Measurements from ENCODE around the gene USP5. TPM values are rescaled to one million over a fixed set of nuclear protein-coding genes. Genes with fewer than 3 reads are reported as not detected.
"Not testable (repeated sequence)": the region's sequence is repeated elsewhere in the genome, so short reads cannot be mapped to it uniquely, and the experiment has no call there.

Gene USP5
- polyA plus RNA-seq, 3 donors = 55.0 to 70.2 (median 58.4) TPM

DNA sequence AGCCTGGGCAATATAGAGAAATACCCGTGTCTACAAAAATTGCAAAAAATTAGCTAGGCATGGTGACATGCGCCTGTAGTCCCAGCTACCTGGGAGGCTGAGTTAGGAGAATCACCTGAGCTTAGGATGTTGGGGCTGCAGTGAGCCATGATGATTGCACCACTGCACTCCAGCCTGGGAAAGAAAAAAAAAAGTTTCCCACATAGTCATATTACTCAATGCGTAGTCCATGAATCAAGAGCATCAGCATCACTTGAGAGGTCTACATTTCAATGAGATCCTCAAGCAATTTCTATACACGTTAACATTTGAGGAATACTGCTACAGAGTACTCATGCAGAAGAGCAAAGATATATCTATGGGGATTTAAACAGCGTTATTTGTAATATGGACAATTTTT lies 47.5 kb downstream of the USP5 start:
- DNase-seq (ENCODE audit: extremely low read depth in 1 of 11, low read depth in 9 of 11, low spot score in 4 of 11) = no peak

DNA sequence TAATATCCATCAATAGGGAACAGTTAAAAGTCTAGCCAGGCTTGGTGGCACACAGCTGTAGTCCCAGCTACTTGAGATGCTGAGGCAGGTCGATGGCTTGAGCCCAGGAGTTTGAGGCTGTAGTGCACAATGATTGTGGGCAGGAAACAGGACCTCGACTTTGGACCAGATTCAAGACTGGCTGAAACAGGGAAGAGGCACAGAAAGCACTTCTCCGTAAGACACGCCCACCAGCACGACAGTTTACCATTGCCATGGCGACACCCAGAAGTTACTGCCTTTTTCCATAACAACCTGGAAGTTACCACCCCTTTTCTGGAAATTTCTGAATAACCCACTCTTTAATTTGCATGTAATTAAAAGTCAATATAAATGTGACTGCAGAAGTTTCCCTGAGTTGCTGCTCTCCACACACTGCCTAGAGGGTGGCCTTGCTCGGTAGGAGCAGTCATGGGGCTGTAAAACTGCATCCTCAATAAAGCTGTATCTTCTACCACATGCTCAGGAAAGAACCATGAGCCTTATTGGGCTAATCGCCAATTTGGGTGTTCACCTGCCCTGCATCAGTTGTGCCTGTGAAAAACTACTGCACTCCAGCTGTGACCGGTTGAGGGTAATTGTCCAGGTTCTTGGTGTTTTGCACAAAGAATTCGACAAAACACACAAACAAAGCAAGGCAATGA lies 48.0 kb downstream of the USP5 start:
- peak in 1 of 11 donors; percentile 11 for DNase-seq (ENCODE audit: extremely low read depth in 1 of 11, low read depth in 9 of 11, low spot score in 4 of 11)

DNA sequence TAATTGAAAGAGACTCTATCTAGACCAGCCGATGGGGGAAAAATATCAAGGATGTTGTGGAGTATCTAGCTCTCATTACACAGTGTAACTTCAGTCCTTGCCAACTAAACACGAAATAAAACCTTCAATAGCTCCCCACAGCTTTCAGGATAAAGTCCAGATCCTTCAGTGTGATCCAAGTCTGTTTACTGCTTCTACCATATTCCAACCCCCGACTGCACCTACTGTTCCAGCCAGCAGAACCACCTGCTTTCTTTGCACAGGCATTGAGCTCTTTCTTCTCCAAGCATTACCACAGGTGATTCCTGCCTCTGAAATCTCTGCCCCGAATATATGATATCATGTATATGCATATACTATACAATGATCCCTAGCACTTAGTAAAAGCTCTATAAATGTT lies 50.5 kb downstream of the USP5 start:
- DNase-seq (ENCODE audit: extremely low read depth in 1 of 11, low read depth in 9 of 11, low spot score in 4 of 11) = no peak

DNA sequence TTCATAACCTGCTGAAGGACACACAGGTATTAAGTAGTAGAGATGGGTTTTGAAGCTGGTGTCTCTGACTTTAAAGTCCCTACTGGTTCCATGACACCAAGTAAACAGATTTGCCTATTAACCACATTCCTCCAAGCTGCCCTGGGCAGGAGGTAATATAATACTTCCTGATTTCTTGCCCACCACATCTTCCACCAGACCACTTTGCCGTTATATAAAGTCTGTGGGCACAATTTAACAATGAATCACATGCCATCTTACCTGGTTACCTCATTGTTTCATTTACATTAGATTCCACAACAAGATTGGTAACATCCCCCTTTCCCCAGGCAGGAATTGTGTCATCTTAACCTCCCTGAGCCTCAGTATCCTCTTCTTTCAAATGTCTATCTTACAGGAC lies 51.8 kb downstream of the USP5 start:
- DNase-seq (ENCODE audit: extremely low read depth in 1 of 11, low read depth in 9 of 11, low spot score in 4 of 11) = peak in 1 of 11 donors; percentile 26

GRCh38 chr12:6904280-6905276 lies 52.6 kb downstream of the USP5 start, which contains the start of gene LRRC23:
LRRC23 (plus strand) TSS chr12:6904822; CDS start chr12:6905634, 812 bp downstream.
- DNase-seq (ENCODE audit: extremely low read depth in 1 of 11, low read depth in 9 of 11, low spot score in 4 of 11) = peak in 10 of 11 donors; percentile 93 to 98 (median 96)

DNA sequence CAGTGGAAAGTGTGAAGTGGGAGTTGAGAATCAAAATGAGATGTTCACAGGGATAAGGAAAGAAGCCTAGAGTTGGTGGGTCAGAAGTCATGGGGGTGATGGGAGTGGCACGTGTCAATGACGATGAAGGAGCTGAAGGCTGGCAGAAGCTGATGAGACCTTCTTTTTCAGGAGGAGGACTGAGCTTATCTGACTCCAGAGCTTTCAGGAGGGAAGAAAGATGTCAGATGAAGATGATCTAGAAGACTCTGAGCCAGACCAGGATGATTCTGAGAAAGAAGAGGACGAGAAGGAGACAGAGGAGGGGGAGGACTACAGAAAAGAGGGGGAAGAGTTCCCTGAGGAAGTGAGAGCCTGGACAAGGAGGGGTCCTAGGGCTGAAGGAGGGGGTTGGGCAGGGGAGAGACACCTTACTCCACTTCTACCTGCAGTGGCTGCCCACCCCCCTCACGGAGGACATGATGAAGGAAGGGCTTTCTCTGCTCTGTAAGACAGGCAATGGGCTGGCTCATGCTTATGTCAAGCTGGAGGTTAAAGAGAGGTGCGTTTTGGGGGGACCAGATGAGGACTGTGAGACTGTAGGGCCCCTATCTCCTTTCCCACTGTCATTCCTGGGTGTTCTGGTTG lies 53.6 kb downstream of the USP5 start:
- no peak for DNase-seq (ENCODE audit: extremely low read depth in 1 of 11, low read depth in 9 of 11, low spot score in 4 of 11)

DNA sequence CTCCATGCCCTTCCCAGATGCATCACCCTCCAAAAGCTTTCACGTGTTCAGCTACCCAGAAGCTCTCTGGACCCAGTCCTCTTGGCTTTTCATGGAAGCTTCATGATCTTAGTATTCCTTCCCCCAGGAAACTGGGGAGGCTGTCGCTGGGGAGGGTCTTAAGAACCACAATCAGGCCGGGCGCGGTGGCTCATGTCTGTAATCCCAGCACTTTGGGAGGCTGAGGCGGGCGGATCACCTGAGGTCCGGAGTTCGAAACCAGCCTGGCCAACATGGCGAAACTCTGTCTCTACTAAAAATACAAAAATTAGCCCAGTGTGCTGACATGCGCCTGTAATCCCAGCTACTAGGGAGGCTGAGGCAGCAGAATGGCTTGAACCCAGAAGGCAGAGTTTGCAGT lies 56.2 kb downstream of the USP5 start:
- DNase-seq (ENCODE audit: extremely low read depth in 1 of 11, low read depth in 9 of 11, low spot score in 4 of 11) = not testable (repeated sequence)

DNA sequence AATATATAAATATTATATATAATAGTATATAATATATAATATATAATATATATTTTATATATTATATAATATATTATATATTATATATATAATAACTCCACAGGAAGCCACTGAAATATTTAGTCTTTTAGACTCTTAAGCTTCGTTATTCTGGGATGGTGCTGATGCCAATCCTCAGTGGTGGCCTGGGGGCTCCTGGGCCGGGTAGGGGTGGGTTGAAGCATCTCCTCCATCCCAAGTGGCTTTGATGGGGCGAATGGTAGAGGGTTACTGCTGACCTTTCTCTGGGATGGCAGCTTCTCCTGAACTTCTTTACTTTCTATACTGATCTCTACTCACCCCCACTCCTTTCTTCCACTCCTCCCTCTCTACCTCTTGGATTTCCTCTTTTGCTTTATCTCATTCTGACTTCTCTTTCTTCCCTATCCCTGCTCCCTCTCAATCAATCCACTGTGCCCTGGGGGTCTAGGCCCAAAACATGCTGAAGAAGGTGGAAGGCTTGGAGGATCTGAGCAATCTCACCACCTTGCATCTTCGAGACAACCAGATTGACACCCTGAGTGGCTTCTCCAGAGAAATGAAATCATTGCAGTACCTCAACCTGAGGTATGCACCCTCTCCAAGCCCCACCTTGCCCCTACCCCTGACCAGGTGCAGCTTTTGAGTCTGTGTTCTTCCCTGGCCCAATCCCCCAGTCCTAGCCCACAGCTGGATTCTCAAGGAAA lies 57.6 kb downstream of the USP5 start:
- DNase-seq (ENCODE audit: extremely low read depth in 1 of 11, low read depth in 9 of 11, low spot score in 4 of 11) = no peak

DNA sequence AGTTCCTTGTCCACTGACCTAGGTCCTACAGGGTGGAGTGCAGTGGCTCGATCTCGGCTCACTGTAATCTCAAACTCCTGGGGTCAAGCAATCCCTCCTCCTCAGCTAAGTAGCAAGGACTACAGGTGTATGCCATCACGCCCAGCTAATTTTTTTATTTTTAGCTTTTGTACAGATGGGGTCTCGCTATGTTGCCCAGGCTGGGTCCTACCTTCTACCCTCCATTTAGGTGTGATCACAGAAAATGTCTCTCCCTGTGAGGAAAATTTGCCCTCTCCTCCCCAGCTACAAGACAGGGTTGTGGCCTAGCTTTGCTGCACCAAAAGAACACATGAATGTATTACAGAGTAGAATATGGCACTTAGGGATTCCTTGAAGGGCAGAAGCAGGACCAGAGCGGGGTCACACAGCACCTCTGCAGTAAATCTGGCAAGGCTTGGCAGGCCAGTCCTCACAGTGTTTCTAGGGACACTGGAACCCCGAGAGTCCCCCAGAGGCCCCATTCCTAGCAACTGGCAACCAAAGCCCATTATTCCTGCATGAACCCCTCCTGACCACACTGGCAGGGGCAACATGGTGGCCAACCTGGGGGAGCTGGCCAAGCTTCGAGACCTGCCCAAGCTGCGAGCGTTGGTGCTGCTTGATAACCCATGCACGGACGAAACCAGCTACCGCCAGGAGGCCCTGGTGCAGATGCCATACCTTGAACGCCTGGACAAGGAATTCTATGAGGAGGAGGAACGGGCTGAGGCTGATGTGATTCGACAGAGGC lies 60.4 kb downstream of the USP5 start:
- DNase-seq (ENCODE audit: extremely low read depth in 1 of 11, low read depth in 9 of 11, low spot score in 4 of 11) = peak in 1 of 11 donors; percentile 16

DNA sequence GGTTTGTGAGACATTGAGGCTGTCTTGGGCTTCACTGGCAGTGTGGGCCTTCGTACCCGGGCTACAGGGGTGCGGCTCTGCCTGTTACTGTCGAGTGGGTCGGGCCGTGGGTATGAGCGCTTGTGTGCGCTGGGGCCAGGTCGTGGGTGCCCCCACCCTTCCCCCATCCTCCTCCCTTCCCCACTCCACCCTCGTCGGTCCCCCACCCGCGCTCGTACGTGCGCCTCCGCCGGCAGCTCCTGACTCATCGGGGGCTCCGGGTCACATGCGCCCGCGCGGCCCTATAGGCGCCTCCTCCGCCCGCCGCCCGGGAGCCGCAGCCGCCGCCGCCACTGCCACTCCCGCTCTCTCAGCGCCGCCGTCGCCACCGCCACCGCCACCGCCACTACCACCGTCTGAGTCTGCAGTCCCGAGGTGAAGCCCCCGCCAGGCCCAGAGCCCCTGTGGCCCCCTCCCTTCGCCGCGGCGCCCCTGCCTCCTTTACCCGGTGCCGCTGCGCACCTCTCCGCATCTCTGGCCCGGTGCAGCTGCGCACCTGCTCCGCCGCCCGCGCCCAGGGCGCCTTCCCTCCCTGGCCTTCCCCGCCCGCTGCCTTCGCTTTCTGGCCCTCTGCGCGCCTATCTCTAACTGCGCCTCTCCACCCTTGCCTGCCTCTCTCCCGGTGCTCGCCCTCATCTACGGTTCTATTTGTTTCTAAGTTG lies 62.4 kb downstream of the USP5 start, which contains the start of gene ENO2:
Gene ENO2 (plus strand): TSS at position 335 of the 701 bp plus-strand sequence. CDS start 1,253 bp downstream, outside the sequence.
- no peak for DNase-seq (ENCODE audit: extremely low read depth in 1 of 11, low read depth in 9 of 11, low spot score in 4 of 11)

DNA sequence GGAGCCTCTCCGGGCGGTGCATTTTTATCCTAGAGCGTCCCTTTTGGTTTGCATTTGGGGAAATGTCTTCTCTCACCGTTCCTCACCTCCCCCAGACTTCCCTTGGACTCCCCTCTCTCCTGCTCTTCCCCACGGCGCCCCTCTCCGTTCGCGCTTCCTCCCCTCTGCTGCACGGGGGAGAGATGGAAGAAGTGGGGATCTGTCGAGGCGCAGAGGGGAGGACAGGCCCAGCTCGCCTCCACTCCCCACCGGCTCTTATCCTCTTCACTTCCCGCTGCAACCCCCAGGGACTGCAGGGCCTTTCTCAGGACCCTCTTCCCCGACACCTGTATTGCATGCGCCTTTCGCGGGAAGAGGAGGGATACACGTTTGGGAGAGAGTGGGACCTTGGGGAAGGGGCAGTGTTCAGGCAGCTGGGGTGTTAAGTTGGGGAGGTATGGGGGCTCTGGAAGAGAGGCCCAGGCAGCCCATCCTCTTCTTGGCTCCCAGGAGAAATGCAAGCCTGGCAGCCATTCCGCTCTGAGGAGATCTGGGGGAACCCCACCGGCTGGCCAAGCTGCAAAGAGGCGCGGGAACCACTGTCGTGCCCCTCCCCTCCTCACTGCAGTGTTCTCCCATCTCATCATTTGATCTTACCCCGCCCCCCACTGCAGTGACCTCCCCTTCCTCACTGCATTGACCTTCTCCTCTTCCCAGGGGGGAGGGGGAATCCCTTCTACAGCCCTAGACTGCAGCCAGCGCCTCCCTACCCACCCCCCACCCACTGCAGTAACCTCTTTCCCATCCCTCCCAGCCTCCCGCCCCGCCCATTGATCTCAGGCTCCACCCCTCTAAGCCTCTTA lies 63.2 kb downstream of the USP5 start:
- no peak for DNase-seq (ENCODE audit: extremely low read depth in 1 of 11, low read depth in 9 of 11, low spot score in 4 of 11)

DNA sequence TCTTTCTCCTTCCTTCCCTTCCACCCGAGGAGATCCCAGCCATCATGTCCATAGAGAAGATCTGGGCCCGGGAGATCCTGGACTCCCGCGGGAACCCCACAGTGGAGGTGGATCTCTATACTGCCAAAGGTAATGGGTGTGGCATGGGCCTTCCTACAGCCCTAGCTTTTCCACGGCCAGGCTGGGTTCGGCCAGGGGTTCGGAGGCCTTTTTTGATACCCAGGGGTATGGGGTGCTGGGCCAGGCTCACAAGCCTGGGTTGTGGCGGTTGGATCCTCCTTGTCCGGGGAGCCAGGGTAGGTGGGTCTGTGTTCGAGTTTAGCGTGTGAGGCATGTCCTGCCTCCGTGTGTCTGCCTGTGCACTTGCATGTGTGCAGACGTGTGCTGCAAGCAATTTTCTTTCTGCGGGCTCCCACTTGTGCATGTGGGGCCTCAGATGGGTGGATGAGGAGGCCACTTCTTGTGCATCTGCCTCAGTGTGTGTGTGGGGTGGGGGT lies 63.9 kb downstream of the USP5 start:
- no peak for DNase-seq (ENCODE audit: extremely low read depth in 1 of 11, low read depth in 9 of 11, low spot score in 4 of 11)

Other genes starting within 250 kb of the USP5 start
- 100 to 1,000 TPM; 294 to 313 (median 295) TPM for gene CHD4, start 244.8 kb upstream of the USP5 start, polyA plus RNA-seq (ENCODE audit: insufficient read length in 3 of 3)
- 1 to 10 TPM in 2 of 3 donors, under 1 TPM in 1; 0.96 to 1.5 (median 1.3) TPM for gene LPAR5, start 216.2 kb upstream of the USP5 start, polyA plus RNA-seq (ENCODE audit: insufficient read length in 3 of 3)
- 1 to 10 TPM; 3.1 to 6.8 (median 4.9) TPM for gene ACRBP, start 204.7 kb upstream of the USP5 start, polyA plus RNA-seq (ENCODE audit: insufficient read length in 3 of 3)
- gene ING4, start 189.0 kb upstream of the USP5 start, polyA plus RNA-seq (ENCODE audit: insufficient read length in 3 of 3) = 100 to 1,000 TPM; 111 to 118 (median 112) TPM
- 10 to 100 TPM; 87.2 to 99.6 (median 91.3) TPM for gene ZNF384, start 162.8 kb upstream of the USP5 start, polyA plus RNA-seq (ENCODE audit: insufficient read length in 3 of 3)
- 10 to 100 TPM; 11.7 to 14.0 (median 13.0) TPM for gene PIANP, start 151.3 kb upstream of the USP5 start, polyA plus RNA-seq (ENCODE audit: insufficient read length in 3 of 3)
- 10 to 100 TPM; 61.5 to 70.2 (median 65.1) TPM for gene COPS7A, start 128.1 kb upstream of the USP5 start, polyA plus RNA-seq (ENCODE audit: insufficient read length in 3 of 3)
- gene MLF2, start 99.0 kb upstream of the USP5 start, polyA plus RNA-seq (ENCODE audit: insufficient read length in 3 of 3) = 100 to 1,000 TPM; 194 to 227 (median 210) TPM
- 100 to 1,000 TPM; 513 to 676 (median 531) TPM for gene PTMS, start 85.8 kb upstream of the USP5 start, polyA plus RNA-seq (ENCODE audit: insufficient read length in 3 of 3)
- 1 to 10 TPM; 1.9 to 2.1 (median 2.1) TPM for gene LAG3, start 79.6 kb upstream of the USP5 start, polyA plus RNA-seq (ENCODE audit: insufficient read length in 3 of 3)
- 10 to 100 TPM; 28.0 to 31.1 (median 29.9) TPM for gene CD4, start 62.6 kb upstream of the USP5 start, polyA plus RNA-seq (ENCODE audit: insufficient read length in 3 of 3)
- gene GPR162, start 30.3 kb upstream of the USP5 start, polyA plus RNA-seq (ENCODE audit: insufficient read length in 3 of 3) = 10 to 100 TPM; 25.4 to 37.4 (median 28.2) TPM
- gene P3H3, start 23.7 kb upstream of the USP5 start, polyA plus RNA-seq (ENCODE audit: insufficient read length in 3 of 3) = 10 to 100 TPM; 24.4 to 41.2 (median 35.2) TPM
- gene GNB3, start 11.2 kb upstream of the USP5 start, polyA plus RNA-seq (ENCODE audit: insufficient read length in 3 of 3) = 1 to 10 TPM; 5.9 to 9.2 (median 8.4) TPM
- 10 to 100 TPM; 25.4 to 31.4 (median 28.5) TPM for gene CDCA3, start 864 bp upstream of the USP5 start, polyA plus RNA-seq (ENCODE audit: insufficient read length in 3 of 3)
- 100 to 1,000 TPM; 560 to 645 (median 574) TPM for gene TPI1, start 15.4 kb downstream of the USP5 start, polyA plus RNA-seq (ENCODE audit: insufficient read length in 3 of 3)
- 10 to 100 TPM in 1 of 3 donors, 1 to 10 TPM in 2; 7.5 to 15.1 (median 9.3) TPM for gene SPSB2, start 21.2 kb downstream of the USP5 start, polyA plus RNA-seq (ENCODE audit: insufficient read length in 3 of 3)
- 10 to 100 TPM; 18.4 to 21.8 (median 21.7) TPM for gene LRRC23, start 52.7 kb downstream of the USP5 start, polyA plus RNA-seq (ENCODE audit: insufficient read length in 3 of 3)
- gene ENO2, start 62.4 kb downstream of the USP5 start, polyA plus RNA-seq (ENCODE audit: insufficient read length in 3 of 3) = 10 to 100 TPM; 12.7 to 25.7 (median 13.5) TPM
- gene ATN1, start 75.8 kb downstream of the USP5 start, polyA plus RNA-seq (ENCODE audit: insufficient read length in 3 of 3) = 100 to 1,000 TPM in 2 of 3 donors, 10 to 100 TPM in 1; 91.9 to 142 (median 139) TPM
- gene RNU7-1, start 91.7 kb downstream of the USP5 start, polyA plus RNA-seq (ENCODE audit: insufficient read length in 3 of 3) = not detected
- gene C12orf57, start 91.9 kb downstream of the USP5 start, polyA plus RNA-seq (ENCODE audit: insufficient read length in 3 of 3) = 100 to 1,000 TPM; 131 to 205 (median 154) TPM
- 10 to 100 TPM; 18.7 to 27.0 (median 22.3) TPM for gene PTPN6, start 99.2 kb downstream of the USP5 start, polyA plus RNA-seq (ENCODE audit: insufficient read length in 3 of 3)
- gene PHB2, start 118.5 kb downstream of the USP5 start, polyA plus RNA-seq (ENCODE audit: insufficient read length in 3 of 3) = 100 to 1,000 TPM; 256 to 296 (median 267) TPM
- gene EMG1, start 118.8 kb downstream of the USP5 start, polyA plus RNA-seq (ENCODE audit: insufficient read length in 3 of 3) = 10 to 100 TPM; 43.4 to 53.0 (median 50.7) TPM
- gene LPCAT3, start 166.3 kb downstream of the USP5 start, polyA plus RNA-seq (ENCODE audit: insufficient read length in 3 of 3) = 10 to 100 TPM; 59.1 to 62.3 (median 61.5) TPM
- 10 to 100 TPM; 48.0 to 66.1 (median 48.1) TPM for gene C1S, start 208.6 kb downstream of the USP5 start, polyA plus RNA-seq (ENCODE audit: insufficient read length in 3 of 3)
- 10 to 100 TPM; 40.9 to 56.1 (median 43.6) TPM for gene C1R, start 240.3 kb downstream of the USP5 start, polyA plus RNA-seq (ENCODE audit: insufficient read length in 3 of 3)

All from renal cortex interstitium (tissue), 11 donors.